GM19099 (cell line): Measurements from ENCODE around the gene AATK.

ENCODE experiments used
- POLR2A ChIP-seq: IDR thresholded peaks from 3 replicates; pipeline ENCODE4 v1.6.1; 2011; ENCODE audit warnings: low read depth; ENCODE audit not compliant: insufficient read length; ENCODE audit errors: extremely low read depth

AATK gene

GRCh38 chr17:81097134-81097942, 68.7 kb downstream of the AATK start:
- TF ChIP-seq POLR2A, result no peak

GRCh38 chr17:81096741-81097133, 69.3 kb downstream of the AATK start:
- TF ChIP-seq POLR2A, result no peak

- TF ChIP-seq POLR2A, result no peak
Observed at GRCh38 chr17:81095383-81095762, 70.6 kb downstream of the AATK start.

DNA sequence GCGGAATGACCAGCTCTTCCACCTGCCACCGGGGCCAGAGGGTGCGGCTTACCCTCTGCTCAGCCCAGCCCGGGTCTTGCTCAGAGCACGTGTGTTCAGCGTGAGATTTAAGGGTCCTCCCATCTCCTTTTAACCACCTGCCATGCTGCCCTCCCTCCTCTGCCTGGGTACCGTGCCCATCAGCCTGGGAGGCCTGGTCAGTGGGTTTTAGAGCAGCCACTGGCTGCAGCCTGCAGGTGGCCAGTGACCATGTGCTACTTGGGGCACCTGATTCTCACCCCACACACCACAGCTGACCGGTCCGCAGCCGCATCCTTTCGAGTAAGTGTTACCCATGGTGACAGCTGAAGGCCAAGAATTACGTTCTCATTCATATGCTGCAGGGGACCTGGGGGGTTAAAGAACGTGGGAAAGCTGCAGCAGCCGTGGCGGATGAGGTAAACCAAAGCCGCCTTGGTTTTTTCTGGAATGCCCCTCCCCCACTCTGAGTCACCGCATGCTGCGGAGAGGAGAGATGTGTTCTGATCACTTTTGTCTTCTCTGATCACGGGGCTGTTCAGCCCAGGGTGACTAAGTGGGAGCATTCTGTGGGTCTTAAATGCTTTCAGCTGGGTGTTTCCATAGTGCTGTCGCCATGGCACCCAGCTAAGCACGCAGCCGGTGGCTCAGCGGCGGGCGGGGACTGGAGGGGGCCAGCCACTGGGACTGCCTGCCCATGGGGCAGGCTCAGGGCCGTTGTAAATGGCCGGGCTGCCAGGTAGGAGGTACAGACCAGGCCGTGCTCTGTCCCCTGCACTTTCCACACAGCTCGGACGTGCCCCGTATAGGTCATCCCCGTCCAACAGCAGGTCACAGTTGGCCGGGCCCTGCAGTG, 71.3 kb downstream of the AATK start:
- TF ChIP-seq POLR2A, result no peak

DNA sequence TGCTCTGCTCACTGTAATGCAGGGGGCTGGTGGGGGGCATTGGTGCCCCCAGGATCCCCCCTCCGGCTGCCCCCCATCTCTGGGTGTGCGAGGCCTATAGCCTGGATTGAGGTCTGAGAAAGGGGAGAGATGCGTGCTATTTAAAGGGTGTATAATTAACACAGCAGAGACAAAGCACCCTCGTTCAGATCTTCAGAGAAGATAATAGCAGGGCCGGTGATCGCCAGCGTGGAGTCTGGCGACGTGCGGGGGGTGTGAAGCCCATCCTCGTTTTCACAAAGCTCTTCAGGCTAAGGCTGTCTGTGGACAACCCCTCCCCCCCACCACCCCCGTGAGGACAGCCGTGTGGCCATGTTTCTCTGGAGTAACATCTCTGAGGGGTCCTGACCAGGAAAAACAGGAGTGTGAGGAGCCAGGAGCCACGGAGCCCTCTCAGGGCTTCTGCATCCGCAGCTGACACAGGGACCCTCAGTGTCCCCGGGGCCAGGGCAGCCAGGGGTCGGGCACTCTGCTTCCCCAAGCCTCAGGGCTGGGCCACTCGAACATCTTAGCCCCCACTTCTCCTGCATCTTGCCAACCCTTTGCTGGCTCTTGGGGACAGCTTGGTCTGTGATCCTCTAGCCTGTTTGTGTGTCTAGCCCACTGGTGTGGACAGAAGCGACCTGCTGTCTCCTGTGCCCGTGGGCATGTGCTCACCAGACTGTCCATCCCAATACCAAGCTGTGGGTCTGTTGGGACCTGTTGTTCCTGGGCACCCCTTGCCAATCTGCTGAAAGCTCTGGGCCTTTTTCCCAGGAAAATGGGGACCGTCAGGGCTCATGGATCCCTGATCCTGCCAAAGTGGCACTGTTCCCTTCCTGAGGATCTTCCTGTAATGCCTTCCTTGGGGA, 72.2 kb downstream of the AATK start:
- TF ChIP-seq POLR2A, result no peak

- TF ChIP-seq POLR2A, result no peak
Observed at GRCh38 chr17:81092518-81093095, 73.4 kb downstream of the AATK start.

GRCh38 chr17:81091774-81092517, 74.1 kb downstream of the AATK start:
- TF ChIP-seq POLR2A, result no peak

DNA sequence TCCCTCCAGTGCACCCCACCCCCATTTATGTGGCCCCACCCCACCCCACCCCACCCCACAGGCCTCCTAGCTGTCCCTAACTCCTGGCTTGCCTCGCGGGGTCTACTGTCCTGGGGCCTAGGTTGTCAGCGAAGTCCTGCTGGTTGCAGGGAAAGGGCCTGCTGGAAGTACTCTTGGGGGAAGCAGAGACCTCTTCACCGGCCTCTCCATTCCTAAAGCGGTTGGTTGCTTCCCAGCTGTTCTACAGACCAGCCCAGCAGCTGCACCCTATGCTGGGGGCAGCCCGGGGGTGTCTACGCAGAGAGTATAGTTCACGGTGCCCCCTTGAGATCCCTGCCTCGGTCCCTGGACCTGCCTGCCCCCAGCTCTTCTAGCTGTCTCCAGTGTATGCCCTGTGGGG, 74.9 kb downstream of the AATK start:
- no peak for TF ChIP-seq POLR2A

DNA sequence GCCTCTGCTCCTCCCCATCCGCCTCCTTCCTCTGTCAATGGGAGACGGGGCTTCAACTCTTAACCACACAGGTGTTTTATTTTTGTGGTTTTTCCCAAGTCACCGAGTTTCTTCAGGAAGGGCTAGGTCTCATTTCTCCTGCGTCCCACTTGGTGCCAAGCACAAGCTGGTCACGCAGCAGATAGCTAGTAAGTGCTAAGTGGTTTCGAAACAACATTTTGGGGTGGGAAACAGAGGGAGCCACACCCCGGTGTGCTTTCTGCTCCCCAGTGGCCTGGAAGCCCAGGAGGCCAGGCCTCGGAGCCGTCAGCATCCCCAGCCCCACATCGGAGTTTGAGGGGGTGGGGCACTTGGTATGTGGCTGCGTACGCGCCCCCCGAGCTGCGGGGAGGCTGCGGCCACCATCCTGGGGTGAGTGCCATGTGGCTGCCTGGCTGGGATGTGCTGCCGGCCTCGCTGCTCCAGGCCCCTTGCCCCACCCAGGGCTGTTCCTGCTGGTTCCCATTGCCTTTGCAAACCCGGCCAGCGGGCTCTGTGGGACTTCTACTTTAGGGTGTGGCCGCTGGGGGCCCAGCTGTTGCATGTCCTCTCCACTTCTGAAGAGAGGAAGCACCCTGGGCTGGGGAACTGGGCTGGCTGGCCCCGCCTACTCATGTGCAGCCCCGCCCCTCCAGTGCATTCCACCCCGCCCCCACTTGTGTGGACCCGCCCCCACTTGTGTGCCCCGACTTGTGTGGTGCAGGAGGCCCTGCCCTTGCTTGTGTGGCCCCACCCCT, 75.5 kb downstream of the AATK start:
- TF ChIP-seq POLR2A, result no peak

DNA sequence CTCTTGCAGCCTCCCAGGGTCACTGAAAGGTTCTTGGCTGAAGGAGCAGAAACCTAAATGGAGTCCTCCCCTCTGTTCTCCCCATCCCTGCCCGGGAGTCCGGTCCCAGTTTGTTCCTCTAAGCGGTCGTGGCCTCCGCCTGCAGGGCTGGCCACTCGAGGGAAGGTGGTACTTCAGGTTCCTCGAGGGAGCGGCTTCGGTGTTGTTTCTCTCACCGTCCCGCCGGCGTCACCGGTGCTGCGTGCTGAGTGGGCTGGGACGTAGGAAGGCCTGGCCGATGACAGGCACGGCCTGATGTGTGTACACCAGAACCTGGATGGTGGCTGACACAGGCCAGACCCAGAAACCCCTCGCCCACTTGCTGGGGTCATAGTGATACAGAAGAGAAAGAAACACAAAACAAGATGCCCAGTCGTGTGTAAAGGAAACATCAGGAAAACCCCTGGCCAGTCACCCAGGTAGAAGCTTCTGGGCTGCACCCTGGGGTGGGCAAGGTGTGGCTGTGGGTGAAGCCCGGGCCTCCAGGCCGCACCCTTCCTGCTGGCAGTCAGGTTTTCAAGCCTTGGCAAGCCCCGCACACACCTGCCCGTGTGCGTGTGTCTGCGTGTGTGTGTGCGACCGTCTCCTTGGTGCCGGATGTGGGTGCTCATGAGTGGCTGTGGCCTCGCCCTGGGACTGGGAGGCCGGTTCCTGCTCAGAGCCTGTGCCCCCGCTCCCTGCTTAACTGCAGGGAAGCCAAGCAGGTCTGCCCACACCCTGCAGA, 79.1 kb downstream of the AATK start:
- no peak for TF ChIP-seq POLR2A

GRCh38 chr17:81085420-81085911, 80.6 kb downstream of the AATK start:
- TF ChIP-seq POLR2A, result no peak

DNA sequence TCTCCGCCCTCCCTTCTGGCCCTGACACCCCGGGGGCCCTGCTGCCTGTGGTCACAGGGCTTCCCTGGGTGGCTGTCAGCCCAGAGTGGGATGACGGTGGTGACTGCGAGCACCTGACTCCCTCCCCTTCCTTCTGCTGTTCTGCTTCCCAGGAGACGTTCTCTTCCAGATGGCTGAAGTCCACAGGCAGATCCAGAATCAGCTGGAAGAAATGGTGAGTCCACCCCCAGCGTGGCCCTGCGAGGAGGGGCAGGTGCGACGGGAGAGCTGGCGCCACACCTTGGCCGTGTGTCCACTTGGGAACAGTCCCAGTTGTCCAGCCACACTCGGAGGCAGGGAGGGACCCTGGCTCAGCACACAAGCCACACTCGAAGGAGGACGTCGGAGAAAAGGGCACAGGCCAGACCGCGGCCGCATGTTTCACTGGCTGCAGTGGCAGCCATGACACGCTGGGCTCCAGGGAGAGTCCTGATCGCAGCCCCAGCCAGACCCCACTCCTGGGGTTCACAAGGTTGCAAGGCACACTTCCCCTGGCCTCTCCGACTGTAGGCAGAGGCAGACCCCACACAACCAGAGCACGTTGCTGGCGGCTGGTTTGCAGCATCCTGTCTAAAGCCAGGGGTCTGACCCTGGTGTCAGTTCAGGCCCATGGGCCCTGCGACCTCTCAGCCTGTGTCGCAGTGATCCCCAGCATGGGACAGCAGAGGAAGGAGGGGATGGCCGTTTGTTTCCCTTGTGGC, 81.2 kb downstream of the AATK start:
- no peak for TF ChIP-seq POLR2A
